GM23248 (cell line): ENCODE data around the gene CMPK2.

Experiments
- EZH2 ChIP-seq: fragments of 200-600 bp; sonication (generic); IDR thresholded peaks from 2 replicates; pipeline ENCODE4 v1.6.1; 2018; ENCODE audit warnings: antibody characterized with exemption, mild to moderate bottlenecking; ENCODE audit not compliant: insufficient read depth, poor library complexity, severe bottlenecking
- EZH2phosphoT487 ChIP-seq: fragments of 200-600 bp; sonication (generic); IDR thresholded peaks from 2 replicates; pipeline ENCODE4 v1.6.1; 2018; ENCODE audit warnings: antibody characterized with exemption, moderate library complexity, mild to moderate bottlenecking, low read depth; ENCODE audit not compliant: insufficient read depth

- TF ChIP-seq EZH2 (no peak), EZH2phosphoT487 (no peak)
These were observed 5.4 kb downstream of the CMPK2 start for GRCh38 chr2:6860296-6860695.
